Measurements from ENCODE around the gene PCSK5. TPM values are rescaled to one million over a fixed set of nuclear protein-coding genes. Genes with fewer than 3 reads are reported as not detected.
"Not testable (repeated sequence)": the region's sequence is repeated elsewhere in the genome, so short reads cannot be mapped to it uniquely, and the experiment has no call there.

Gene PCSK5
- total and polyA plus RNA-seq, 4 experiments from 2014 or later, result 3.4 to 8.4 (median 6.5) TPM

DNA sequence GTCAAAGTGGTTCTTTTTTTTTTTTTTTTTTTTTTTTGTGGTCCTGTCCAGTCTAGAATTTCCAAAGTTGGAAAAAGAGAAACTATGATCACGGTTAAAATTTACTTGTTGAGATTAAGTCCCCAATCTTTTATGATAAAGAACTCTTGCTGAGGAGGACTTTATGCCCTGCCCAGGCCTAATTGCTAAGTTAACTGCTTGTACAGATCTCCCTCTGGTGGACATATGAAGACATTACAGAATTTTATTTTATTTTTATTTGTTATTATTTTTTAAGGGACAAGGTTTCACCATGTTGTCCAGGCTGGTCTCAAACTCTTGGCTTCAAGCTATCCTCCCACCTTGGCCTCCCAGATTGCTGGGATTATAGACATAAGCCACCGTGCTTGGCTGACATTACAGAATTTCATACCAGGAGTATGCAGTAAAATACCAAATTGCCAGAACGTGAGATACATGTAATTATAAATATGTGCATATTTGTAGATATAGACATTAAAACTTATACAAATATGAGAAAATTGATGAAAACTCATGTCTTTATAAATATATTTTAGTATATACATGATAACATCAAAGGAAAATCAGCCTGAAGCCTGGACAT lies 412.6 kb downstream of the PCSK5 start:
- Mint-ChIP-seq H3K4me1 (no peaks in the 10 kb centered on the region), H3K27me3 (peaks cover 5 to 12% of the 10 kb centered on the region in 2 donors), H3K9me3 (no peaks in the 10 kb centered on the region), H3K27ac (no peak overlapping the region), H3K4me3 (no peak overlapping the region), H3K36me3 (no peaks in the 10 kb centered on the region)
- intact Hi-C loops (cut with micrococcal nuclease), result loop anchor here (2.0 kb wide), 7 partner anchors 278 to 1528 kb away; partner anchors contain the start of gene PCSK5
- no peaks in the 10 kb centered on the region for H3K36me3 ChIP-seq (ENCODE audit: insufficient read depth, low read length)
- no peaks in the 10 kb centered on the region for H3K27me3 ChIP-seq (ENCODE audit: insufficient read depth, low read length)
- no peaks in the 10 kb centered on the region for H3K9me3 ChIP-seq (ENCODE audit: control insufficient read depth in 1 of 2, low read length in 2 of 2)
- no peak overlapping the region for H3K27ac ChIP-seq (ENCODE audit: low read depth, low read length)
- H3K4me1 ChIP-seq (ENCODE audit: insufficient read depth, low read length), result no peaks in the 10 kb centered on the region
- DNase-seq, result peak in 4 of 5 donors; percentile 32 to 55 (median 46)
- ChIA-PET POLR2A (ENCODE audit: partially characterized antibody) (no interaction called here), CTCF (ENCODE audit: partially characterized antibody) (interaction anchor here (0.7 to 5.1 kb wide), 17 partner anchors 9 to 1529 kb away, joined by 3 to 46 read pairs (median 4); no protein-coding TSS in a partner anchor)
- no peak overlapping the region for H3K4me3 ChIP-seq (ENCODE audit: low read length in 2 of 2)

DNA sequence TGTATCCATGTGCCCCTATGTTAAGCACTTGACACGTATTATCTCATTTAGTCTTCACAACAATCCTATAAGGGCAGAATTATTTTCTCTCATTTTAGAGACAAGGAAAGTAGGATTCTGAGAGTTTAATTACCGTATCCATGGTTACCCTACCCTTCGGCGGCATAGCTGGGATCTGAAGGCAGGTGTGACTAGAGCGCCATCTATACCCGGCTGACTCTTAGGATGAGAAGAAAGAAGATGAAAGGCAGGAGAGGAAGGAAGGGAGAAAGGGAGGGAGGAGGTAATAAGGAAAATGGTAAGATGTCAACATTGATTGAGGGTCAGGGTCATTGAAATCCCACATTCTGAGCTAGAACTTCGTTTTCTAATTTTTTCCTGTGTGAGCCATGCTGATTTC lies 416.6 kb downstream of the PCSK5 start:
- H3K4me3 Mint-ChIP-seq; intact Hi-C loops (cut with micrococcal nuclease); H3K4me3 ChIP-seq (ENCODE audit: low read length in 2 of 2); DNase-seq; H3K36me3 ChIP-seq (ENCODE audit: insufficient read depth, low read length); H3K36me3 Mint-ChIP-seq; H3K4me1 ChIP-seq (ENCODE audit: insufficient read depth, low read length); H3K9me3 Mint-ChIP-seq; H3K27me3 Mint-ChIP-seq; H3K27ac ChIP-seq (ENCODE audit: low read depth, low read length); H3K9me3 ChIP-seq (ENCODE audit: control insufficient read depth in 1 of 2, low read length in 2 of 2); H3K27ac Mint-ChIP-seq; H3K27me3 ChIP-seq (ENCODE audit: insufficient read depth, low read length); H3K4me1 Mint-ChIP-seq; POLR2A ChIA-PET (ENCODE audit: partially characterized antibody): not testable (repeated sequence)
- CTCF ChIA-PET (ENCODE audit: partially characterized antibody), result interaction anchor here (1.3 kb wide), 1 partner anchor 1041 kb away, joined by 6 read pairs; no protein-coding TSS in a partner anchor

DNA sequence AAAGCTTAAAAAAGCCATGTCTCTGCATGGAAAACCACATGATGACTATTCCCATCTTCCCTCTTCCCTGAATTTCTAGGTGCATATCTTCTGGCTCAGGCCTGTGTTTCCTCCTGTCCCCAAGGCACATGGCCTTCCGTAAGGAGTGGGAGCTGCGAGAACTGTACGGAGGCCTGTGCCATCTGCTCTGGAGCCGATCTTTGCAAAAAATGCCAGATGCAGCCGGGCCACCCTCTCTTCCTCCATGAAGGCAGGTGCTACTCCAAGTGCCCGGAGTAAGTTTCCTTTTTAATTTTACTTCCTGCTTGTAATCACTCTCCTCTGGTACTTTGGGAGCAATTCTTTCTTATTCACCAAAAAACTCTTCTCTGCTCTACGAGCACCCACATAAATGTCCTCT lies 420.1 kb downstream of the PCSK5 start:
- peaks cover 7% of the 10 kb centered on the region in 2 donors for H3K27me3 Mint-ChIP-seq
- no peaks in the 10 kb centered on the region for H3K9me3 Mint-ChIP-seq
- no peaks in the 10 kb centered on the region for H3K9me3 ChIP-seq (ENCODE audit: control insufficient read depth in 1 of 2, low read length in 2 of 2)
- H3K4me3 Mint-ChIP-seq, result no peak overlapping the region
- intact Hi-C loops (cut with micrococcal nuclease), result no loop called here
- H3K27ac Mint-ChIP-seq, result no peak overlapping the region
- no peaks in the 10 kb centered on the region for H3K4me1 ChIP-seq (ENCODE audit: insufficient read depth, low read length)
- no peaks in the 10 kb centered on the region for H3K36me3 Mint-ChIP-seq
- CTCF ChIA-PET (ENCODE audit: partially characterized antibody), result no interaction called here
- H3K4me1 Mint-ChIP-seq, result no peaks in the 10 kb centered on the region
- no peaks in the 10 kb centered on the region for H3K27me3 ChIP-seq (ENCODE audit: insufficient read depth, low read length)
- H3K36me3 ChIP-seq (ENCODE audit: insufficient read depth, low read length), result no peaks in the 10 kb centered on the region
- no peak overlapping the region for H3K4me3 ChIP-seq (ENCODE audit: low read length in 2 of 2)
- POLR2A ChIA-PET (ENCODE audit: partially characterized antibody), result no interaction called here
- no peak overlapping the region for H3K27ac ChIP-seq (ENCODE audit: low read depth, low read length)
- no peak for DNase-seq

GRCh38 chr9:76310991-76311390 lies 420.5 kb downstream of the PCSK5 start:
- Mint-ChIP-seq H3K27ac (no peak overlapping the region), H3K4me3 (no peak overlapping the region), H3K36me3 (no peaks in the 10 kb centered on the region), H3K9me3 (no peaks in the 10 kb centered on the region), H3K27me3 (peaks cover 7% of the 10 kb centered on the region in 2 donors), H3K4me1 (no peaks in the 10 kb centered on the region)
- intact Hi-C loops (cut with micrococcal nuclease), result no loop called here
- Histone ChIP-seq H3K27me3 (ENCODE audit: insufficient read depth, low read length) (no peaks in the 10 kb centered on the region), H3K27ac (ENCODE audit: low read depth, low read length) (no peak overlapping the region), H3K9me3 (ENCODE audit: control insufficient read depth in 1 of 2, low read length in 2 of 2) (no peaks in the 10 kb centered on the region), H3K4me1 (ENCODE audit: insufficient read depth, low read length) (no peaks in the 10 kb centered on the region), H3K4me3 (ENCODE audit: low read length in 2 of 2) (no peak overlapping the region), H3K36me3 (ENCODE audit: insufficient read depth, low read length) (no peaks in the 10 kb centered on the region)
- DNase-seq, result no peak
- ChIA-PET CTCF (ENCODE audit: partially characterized antibody) (no interaction called here), POLR2A (ENCODE audit: partially characterized antibody) (no interaction called here)

- DNase-seq, result no peak
Measured at GRCh38 chr9:76311537-76311936, 421.1 kb downstream of the PCSK5 start.

DNA sequence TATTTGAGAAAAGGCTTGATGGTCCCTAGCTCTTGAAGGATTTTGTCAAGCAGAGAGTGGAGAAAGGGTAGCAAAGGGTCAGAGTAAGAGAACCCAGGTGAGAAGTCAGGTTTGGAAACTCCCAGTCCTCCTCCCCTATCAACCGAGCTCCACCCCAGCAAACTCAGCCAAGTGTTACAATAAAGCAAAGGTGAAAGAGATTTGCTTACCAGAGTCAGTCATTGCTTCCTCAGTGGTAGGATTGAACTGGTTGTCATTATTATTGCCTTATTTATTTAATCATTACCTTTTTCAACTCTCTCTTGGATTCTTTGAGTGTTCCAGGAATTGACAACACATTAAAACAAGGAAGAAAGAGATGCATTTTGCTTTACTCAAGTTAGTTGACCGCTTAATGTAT lies 423.3 kb downstream of the PCSK5 start:
- no peak for DNase-seq
- Mint-ChIP-seq H3K4me1 (no peaks in the 10 kb centered on the region), H3K27ac (no peak overlapping the region), H3K9me3 (no peaks in the 10 kb centered on the region), H3K4me3 (no peak overlapping the region), H3K36me3 (no peaks in the 10 kb centered on the region), H3K27me3 (peaks cover 1 to 2% of the 10 kb centered on the region in 2 donors)
- Histone ChIP-seq H3K36me3 (ENCODE audit: insufficient read depth, low read length) (no peaks in the 10 kb centered on the region), H3K4me1 (ENCODE audit: insufficient read depth, low read length) (no peaks in the 10 kb centered on the region), H3K9me3 (ENCODE audit: control insufficient read depth in 1 of 2, low read length in 2 of 2) (no peaks in the 10 kb centered on the region), H3K27me3 (ENCODE audit: insufficient read depth, low read length) (no peaks in the 10 kb centered on the region), H3K4me3 (ENCODE audit: low read length in 2 of 2) (no peak overlapping the region), H3K27ac (ENCODE audit: low read depth, low read length) (no peak overlapping the region)
- ChIA-PET CTCF (ENCODE audit: partially characterized antibody) (interaction anchor here (0.6 to 1.0 kb wide), 2 partner anchors 10 to 12 kb away, joined by 3 read pairs; no protein-coding TSS in a partner anchor), POLR2A (ENCODE audit: partially characterized antibody) (no interaction called here)
- intact Hi-C loops (cut with micrococcal nuclease), result no loop called here

More at GRCh38 chr9:76311537-76311936, 421.1 kb downstream of the PCSK5 start:
- Mint-ChIP-seq H3K27me3 (peaks cover 7% of the 10 kb centered on the region in 2 donors), H3K27ac (no peak overlapping the region), H3K9me3 (no peaks in the 10 kb centered on the region), H3K36me3 (no peaks in the 10 kb centered on the region), H3K4me1 (no peaks in the 10 kb centered on the region), H3K4me3 (no peak overlapping the region)
- no peaks in the 10 kb centered on the region for H3K27me3 ChIP-seq (ENCODE audit: insufficient read depth, low read length)
- no peaks in the 10 kb centered on the region for H3K4me1 ChIP-seq (ENCODE audit: insufficient read depth, low read length)
- H3K36me3 ChIP-seq (ENCODE audit: insufficient read depth, low read length), result no peaks in the 10 kb centered on the region
- intact Hi-C loops (cut with micrococcal nuclease), result no loop called here
- no peaks in the 10 kb centered on the region for H3K9me3 ChIP-seq (ENCODE audit: control insufficient read depth in 1 of 2, low read length in 2 of 2)
- ChIA-PET POLR2A (ENCODE audit: partially characterized antibody) (no interaction called here), CTCF (ENCODE audit: partially characterized antibody) (no interaction called here)
- H3K4me3 ChIP-seq (ENCODE audit: low read length in 2 of 2), result no peak overlapping the region
- no peak overlapping the region for H3K27ac ChIP-seq (ENCODE audit: low read depth, low read length)

DNA sequence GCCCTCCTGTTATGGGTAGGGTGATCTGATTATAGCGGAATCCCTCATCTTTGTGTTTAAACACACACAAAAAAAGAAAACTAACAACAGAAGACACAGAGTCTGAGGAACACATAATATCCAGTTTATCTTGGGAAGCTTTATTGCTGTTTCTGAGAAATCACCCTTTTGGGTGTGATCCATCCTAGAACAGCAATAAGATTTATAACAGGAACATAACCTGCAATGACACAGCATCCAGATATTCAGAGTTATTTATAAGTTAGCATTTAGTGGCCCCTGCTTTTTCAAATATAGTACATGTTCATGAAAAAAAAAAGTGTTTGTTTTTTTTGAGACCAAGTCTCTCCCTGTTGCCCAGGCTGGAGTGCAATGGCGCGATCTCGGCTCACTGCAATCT lies 423.8 kb downstream of the PCSK5 start:
- H3K4me3 Mint-ChIP-seq, result no peak overlapping the region
- H3K4me3 ChIP-seq (ENCODE audit: low read length in 2 of 2), result no peak overlapping the region
- H3K27me3 Mint-ChIP-seq, result no peaks in the 10 kb centered on the region
- H3K9me3 ChIP-seq (ENCODE audit: control insufficient read depth in 1 of 2, low read length in 2 of 2), result no peaks in the 10 kb centered on the region
- no peaks in the 10 kb centered on the region for H3K27me3 ChIP-seq (ENCODE audit: insufficient read depth, low read length)
- no peak overlapping the region for H3K27ac ChIP-seq (ENCODE audit: low read depth, low read length)
- no peaks in the 10 kb centered on the region for H3K4me1 Mint-ChIP-seq
- no peaks in the 10 kb centered on the region for H3K36me3 ChIP-seq (ENCODE audit: insufficient read depth, low read length)
- intact Hi-C loops (cut with micrococcal nuclease), result no loop called here
- ChIA-PET CTCF (ENCODE audit: partially characterized antibody) (interaction anchor here (1.0 kb wide), 1 partner anchor 11 kb away, joined by 3 read pairs; no protein-coding TSS in a partner anchor), POLR2A (ENCODE audit: partially characterized antibody) (no interaction called here)
- H3K9me3 Mint-ChIP-seq, result no peaks in the 10 kb centered on the region
- no peaks in the 10 kb centered on the region for H3K36me3 Mint-ChIP-seq
- no peak overlapping the region for H3K27ac Mint-ChIP-seq
- no peak for DNase-seq
- H3K4me1 ChIP-seq (ENCODE audit: insufficient read depth, low read length), result no peaks in the 10 kb centered on the region

All from CD4-positive, alpha-beta memory T cell (primary cell).